Stimulated activated CD8-positive, alpha-beta memory T cell treated with anti-CD3 and anti-CD28 coated beads, Interleukin-12 subunit alpha, Interleukin-12 subunit beta, amount 100 ng/mL, for 24 hours (primary cell): Measurements from ENCODE around the gene GPR157.

ENCODE experiments used
- DNase-seq: peaks from one replicate; pipeline ENCODE4 v3.0.0-alpha.2; 2020; ENCODE audit errors: extremely low read depth

Gene GPR157

GRCh38 chr1:9087411-9088125 is 41.3 kb downstream of the GPR157 start:
- DNase-seq: no peak

GRCh38 chr1:9086796-9087195 is 42.1 kb downstream of the GPR157 start:
- no peak for DNase-seq

- no peak for DNase-seq
Measured at GRCh38 chr1:9086045-9086444, 42.9 kb downstream of the GPR157 start.

GRCh38 chr1:9085306-9085940 is 43.5 kb downstream of the GPR157 start:
- no peak for DNase-seq

- DNase-seq: no peak
Measured at GRCh38 chr1:9084906-9085305, 44.0 kb downstream of the GPR157 start.

- no peak for DNase-seq
Measured at GRCh38 chr1:9081473-9081872, 47.4 kb downstream of the GPR157 start.

GRCh38 chr1:9080705-9081291 is 48.1 kb downstream of the GPR157 start:
- DNase-seq: no peak

GRCh38 chr1:9079988-9080704 is 48.8 kb downstream of the GPR157 start:
- DNase-seq: no peak

GRCh38 chr1:9078752-9079500 is 50.0 kb downstream of the GPR157 start:
- no peak for DNase-seq

- no peak for DNase-seq
Measured at GRCh38 chr1:9078015-9078751, 50.7 kb downstream of the GPR157 start.

- no peak for DNase-seq
Measured at GRCh38 chr1:9075022-9075421, 53.9 kb downstream of the GPR157 start.

GRCh38 chr1:9073143-9073542 is 55.8 kb downstream of the GPR157 start:
- no peak for DNase-seq

- no peak for DNase-seq
Measured at GRCh38 chr1:9071554-9072235, 57.2 kb downstream of the GPR157 start.

- DNase-seq: no peak
Measured at GRCh38 chr1:9070486-9070885, 58.4 kb downstream of the GPR157 start.

GRCh38 chr1:9069326-9070100 is 59.4 kb downstream of the GPR157 start, which contains the start of gene SLC2A5:
Gene SLC2A5 (minus strand): TSS chr1:9069635. CDS start chr1:9069536, 99 bp downstream.
- DNase-seq: no peak

GRCh38 chr1:9068981-9069325 is 59.9 kb downstream of the GPR157 start:
- no peak for DNase-seq

GRCh38 chr1:9066945-9067807 is 61.7 kb downstream of the GPR157 start:
- no peak for DNase-seq

- no peak for DNase-seq
Measured at GRCh38 chr1:9065213-9065751, 63.6 kb downstream of the GPR157 start.
